H54 (cell line): ENCODE data around the gene CD276.
"Not testable (repeated sequence)": the region's sequence is repeated elsewhere in the genome, so short reads cannot be mapped to it uniquely, and the experiment has no call there.

ENCODE experiments used
- DNase-seq: peaks from one replicate; pipeline ENCODE4 v3.0.0; 2011; ENCODE audit warnings: low spot score, mixed read lengths; ENCODE audit not compliant: insufficient read length
- FAIRE-seq: peaks from 3 replicates; lab custom pipeline; 2011; peaks lifted over from hg19 to GRCh38; lab: Jason Lieb, UNC
- POLR2A ChIP-seq: IDR thresholded peaks from 2 replicates; pipeline ENCODE4 v1.6.1; 2011; ENCODE audit warnings: low read depth, mild to moderate bottlenecking, low read length

Gene CD276

GRCh38 chr15:73710321-73710720 is 26.1 kb downstream of the CD276 start:
- DNase-seq, result no peak
- no peak for FAIRE-seq
- no peak for TF ChIP-seq POLR2A

GRCh38 chr15:73711526-73711925 is 27.3 kb downstream of the CD276 start:
- TF ChIP-seq POLR2A, result no peak
- no peak for FAIRE-seq
- DNase-seq, result no peak

- no peak for TF ChIP-seq POLR2A
- DNase-seq (no peak), FAIRE-seq (no peak)
Measured at GRCh38 chr15:73712107-73712506, 27.9 kb downstream of the CD276 start.

GRCh38 chr15:73714695-73715301 is 30.6 kb downstream of the CD276 start:
- DNase-seq (no peak), FAIRE-seq (no peak)
- no peak for TF ChIP-seq POLR2A

GRCh38 chr15:73715417-73715816 is 31.2 kb downstream of the CD276 start:
- FAIRE-seq (no peak), DNase-seq (no peak)
- no peak for TF ChIP-seq POLR2A

GRCh38 chr15:73716417-73716816 is 32.2 kb downstream of the CD276 start:
- DNase-seq (no peak), FAIRE-seq (no peak)

GRCh38 chr15:73717206-73717605 is 33.0 kb downstream of the CD276 start:
- TF ChIP-seq POLR2A, result no peak
- DNase-seq (no peak), FAIRE-seq (no peak)

More at GRCh38 chr15:73716417-73716816, 32.2 kb downstream of the CD276 start:
- no peak for TF ChIP-seq POLR2A

GRCh38 chr15:73717802-73718201 is 33.6 kb downstream of the CD276 start:
- no peak for TF ChIP-seq POLR2A
- no peak for FAIRE-seq
- DNase-seq, result no peak

- FAIRE-seq, result no peak
- no peak for DNase-seq
- TF ChIP-seq POLR2A, result no peak
Measured at GRCh38 chr15:73718694-73719093, 34.5 kb downstream of the CD276 start.

- no peak for TF ChIP-seq POLR2A
- FAIRE-seq (no peak), DNase-seq (no peak)
Measured at GRCh38 chr15:73722425-73722824, 38.2 kb downstream of the CD276 start.

GRCh38 chr15:73723191-73723590 is 39.0 kb downstream of the CD276 start:
- TF ChIP-seq POLR2A, result no peak
- DNase-seq (no peak), FAIRE-seq (no peak)

- FAIRE-seq (no peak), DNase-seq (no peak)
- no peak for TF ChIP-seq POLR2A
Measured at GRCh38 chr15:73724212-73724611, 40.0 kb downstream of the CD276 start.

GRCh38 chr15:73727330-73727976 is 43.3 kb downstream of the CD276 start:
- TF ChIP-seq POLR2A, result no peak
- FAIRE-seq (no peak), DNase-seq (peak; percentile 41)

- FAIRE-seq, DNase-seq: not testable (repeated sequence)
Measured at GRCh38 chr15:73732051-73732450, 47.9 kb downstream of the CD276 start.

GRCh38 chr15:73732930-73733329 is 48.7 kb downstream of the CD276 start:
- no peak for FAIRE-seq
- TF ChIP-seq POLR2A, result no peak
- DNase-seq, result no peak
